ENCODE data around the gene MARK4. TPM values are rescaled to one million over a fixed set of nuclear protein-coding genes. Genes with fewer than 3 reads are reported as not detected.
"Not testable (repeated sequence)": the region's sequence is repeated elsewhere in the genome, so short reads cannot be mapped to it uniquely, and the experiment has no call there.

The MARK4 gene
- total RNA-seq, 4 donors from 2014 or later, result 17.4 to 36.9 (median 27.5) TPM

GRCh38 chr19:45305007-45305406, 53.9 kb downstream of the MARK4 start:
- TF ChIP-seq POLR2AphosphoS5 (IDR thresholded peaks at IDR 0.05) (peak in 1 of 2 donors; percentile 4), CTCF (IDR thresholded peaks at IDR 0.05) (no peak), POLR2A (IDR thresholded peaks at IDR 0.05; ENCODE audit: low read depth) (no peak), EP300 (IDR thresholded peaks at IDR 0.05) (no peak)
- intact Hi-C loops (cut with DNase I), result no loop called here
- 76% methylated on average over 4 of the region's 4 CpGs for WGBS
- no peak for DNase-seq (ENCODE audit: extremely low spot score)
- Histone ChIP-seq H3K36me3 (peaks cover 0 to 27% (median 15%) of the 10 kb centered on the region in 4 donors), H3K4me1 (peaks cover 0 to 13% (median 9%) of the 10 kb centered on the region in 4 donors), H3K27me3 (peaks cover 0 to 12% (median 0%) of the 10 kb centered on the region in 4 donors), H3K9me3 (no peaks in the 10 kb centered on the region), H3K27ac (replicated peaks in 1 of 4) (no peak overlapping the region), H3K4me3 (no peak overlapping the region)

GRCh38 chr19:45305421-45305820, 54.4 kb downstream of the MARK4 start:
- H3K27me3 ChIP-seq, result peaks cover 0 to 12% (median 0%) of the 10 kb centered on the region in 4 donors
- H3K27ac ChIP-seq (replicated peaks in 1 of 4), result no peak overlapping the region
- 25% methylated on average over 5 of the region's 5 CpGs for WGBS
- H3K9me3 ChIP-seq, result no peaks in the 10 kb centered on the region
- TF ChIP-seq POLR2AphosphoS5 (IDR thresholded peaks at IDR 0.05), result no peak
- no peak for TF ChIP-seq CTCF (IDR thresholded peaks at IDR 0.05)
- TF ChIP-seq EP300 (IDR thresholded peaks at IDR 0.05), result no peak
- TF ChIP-seq POLR2A (IDR thresholded peaks at IDR 0.05; ENCODE audit: low read depth), result no peak
- no peak for DNase-seq (ENCODE audit: extremely low spot score)
- H3K4me3 ChIP-seq, result no peak overlapping the region
- H3K4me1 ChIP-seq, result peaks cover 0 to 13% (median 7%) of the 10 kb centered on the region in 4 donors
- peaks cover 0 to 27% (median 15%) of the 10 kb centered on the region in 4 donors for H3K36me3 ChIP-seq
- intact Hi-C loops (cut with DNase I), result no loop called here

- no peak for DNase-seq (ENCODE audit: extremely low spot score)
- Histone ChIP-seq H3K9me3 (no peaks in the 10 kb centered on the region), H3K36me3 (peaks cover 0 to 27% (median 13%) of the 10 kb centered on the region in 4 donors), H3K27ac (replicated peaks in 1 of 4) (no peak overlapping the region), H3K27me3 (peaks cover 0 to 12% (median 0%) of the 10 kb centered on the region in 4 donors), H3K4me1 (peaks cover 0 to 13% (median 6%) of the 10 kb centered on the region in 4 donors), H3K4me3 (no peak overlapping the region)
- TF ChIP-seq EP300 (IDR thresholded peaks at IDR 0.05) (no peak), POLR2A (IDR thresholded peaks at IDR 0.05; ENCODE audit: low read depth) (no peak), CTCF (IDR thresholded peaks at IDR 0.05) (no peak)
- 52% methylated on average over 9 of the region's 9 CpGs for WGBS
- intact Hi-C loops (cut with DNase I), result no loop called here
Measured at GRCh38 chr19:45306040-45306439, 55.0 kb downstream of the MARK4 start.

- no peak for DNase-seq (ENCODE audit: extremely low spot score)
- intact Hi-C loops (cut with DNase I), result no loop called here
- H3K27ac ChIP-seq (replicated peaks in 1 of 4), result no peak overlapping the region
- no peaks in the 10 kb centered on the region for H3K9me3 ChIP-seq
- WGBS, result 87% methylated on average over 7 of the region's 18 CpGs
- H3K27me3 ChIP-seq, result peaks cover 0 to 12% (median 0%) of the 10 kb centered on the region in 4 donors
- H3K4me3 ChIP-seq, result no peak overlapping the region
- TF ChIP-seq CTCF (IDR thresholded peaks at IDR 0.05), result no peak
- TF ChIP-seq POLR2A (IDR thresholded peaks at IDR 0.05; ENCODE audit: low read depth), result no peak
- TF ChIP-seq EP300 (IDR thresholded peaks at IDR 0.05), result no peak
- no peak for TF ChIP-seq POLR2AphosphoS5 (IDR thresholded peaks at IDR 0.05)
- peaks cover 0 to 29% (median 12%) of the 10 kb centered on the region in 4 donors for H3K36me3 ChIP-seq
- peaks cover 0 to 13% (median 6%) of the 10 kb centered on the region in 4 donors for H3K4me1 ChIP-seq
Measured at GRCh38 chr19:45306518-45307027, 55.5 kb downstream of the MARK4 start.

GRCh38 chr19:45307361-45307760, 56.3 kb downstream of the MARK4 start:
- Histone ChIP-seq H3K9me3 (no peaks in the 10 kb centered on the region), H3K36me3 (peaks cover 0 to 28% (median 7%) of the 10 kb centered on the region in 4 donors), H3K27ac (replicated peaks in 1 of 4) (no peak overlapping the region), H3K27me3 (peaks cover 0 to 12% (median 0%) of the 10 kb centered on the region in 4 donors), H3K4me3 (no peak overlapping the region), H3K4me1 (peaks cover 0 to 13% (median 6%) of the 10 kb centered on the region in 4 donors)
- DNase-seq (ENCODE audit: extremely low spot score), result no peak
- intact Hi-C loops (cut with DNase I), result no loop called here
- TF ChIP-seq POLR2AphosphoS5 (IDR thresholded peaks at IDR 0.05), result no peak
- no peak for TF ChIP-seq POLR2A (IDR thresholded peaks at IDR 0.05; ENCODE audit: low read depth)
- TF ChIP-seq EP300 (IDR thresholded peaks at IDR 0.05), result no peak
- TF ChIP-seq CTCF (IDR thresholded peaks at IDR 0.05), result no peak
- 94% methylated on average over 18 of the region's 19 CpGs for WGBS

GRCh38 chr19:45309322-45309721, 58.3 kb downstream of the MARK4 start:
- peaks cover 0 to 30% (median 0%) of the 10 kb centered on the region in 4 donors for H3K36me3 ChIP-seq
- WGBS, result 90% methylated on average over 8 of the region's 8 CpGs
- intact Hi-C loops (cut with DNase I), result not testable (repeated sequence)

More at GRCh38 chr19:45309322-45309721, 58.3 kb downstream of the MARK4 start:
- not testable (repeated sequence) for H3K9me3 ChIP-seq; DNase-seq (ENCODE audit: extremely low spot score); H3K4me3 ChIP-seq; H3K27ac ChIP-seq (replicated peaks in 1 of 4)
- Histone ChIP-seq H3K27me3 (peaks cover 0 to 12% (median 0%) of the 10 kb centered on the region in 4 donors), H3K4me1 (peaks cover 0 to 13% (median 6%) of the 10 kb centered on the region in 4 donors)
